BLaER1 (cell line): ENCODE data around the gene SRI.

Experiments used
- H3K27ac ChIP-seq: shearing (Covaris generic); formaldehyde crosslinking; 2 replicates; pipeline ENCODE4 v1.8.1; 2022
- H3K27me3 ChIP-seq: shearing (Covaris generic); formaldehyde crosslinking; 2 replicates; pipeline ENCODE4 v1.8.1; 2022
- H3K36me3 ChIP-seq: shearing (Covaris generic); formaldehyde crosslinking; 2 replicates; pipeline ENCODE4 v1.8.1; 2022
- H3K4me1 ChIP-seq: shearing (Covaris generic); formaldehyde crosslinking; 2 replicates; pipeline ENCODE4 v1.8.1; 2022
- H3K4me2 ChIP-seq: shearing (Covaris generic); formaldehyde crosslinking; 2 replicates; pipeline ENCODE4 v1.8.1; 2022
- H3K4me3 ChIP-seq: shearing (Covaris generic); formaldehyde crosslinking; 2 replicates; pipeline ENCODE4 v1.8.1; 2022
- H3K9ac ChIP-seq: shearing (Covaris generic); formaldehyde crosslinking; 2 replicates; pipeline ENCODE4 v1.8.1; 2022
- H3K9me3 ChIP-seq: shearing (Covaris generic); formaldehyde crosslinking; 2 replicates; pipeline ENCODE4 v1.8.1; 2022
- H4K20me1 ChIP-seq: shearing (Covaris generic); formaldehyde crosslinking; 2 replicates; pipeline ENCODE4 v1.8.1; 2022
- Cebpa-rat ChIP-seq: shearing (Covaris generic); IDR thresholded peaks from 2 replicates; pipeline ENCODE4 v1.8.1; 2022

Gene SRI

DNA sequence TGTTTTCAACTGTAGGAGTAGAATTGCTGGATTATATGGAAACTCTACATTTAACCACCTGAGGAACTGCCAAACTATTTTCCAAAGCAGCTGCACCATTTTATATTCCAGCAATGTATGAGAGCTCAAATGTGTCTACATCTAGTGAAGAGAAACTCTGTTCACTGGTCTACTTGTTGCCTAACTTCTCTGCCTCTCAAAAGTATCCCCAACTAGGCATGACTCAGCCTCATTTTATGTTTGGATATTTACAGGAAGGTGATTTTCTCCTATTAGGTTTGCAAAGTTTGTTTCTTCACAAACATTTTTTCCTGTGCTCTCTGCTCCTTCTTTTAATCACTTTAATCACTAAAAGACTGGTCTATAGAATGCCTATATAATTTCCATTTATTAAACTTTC lies 37.1 kb upstream of the SRI start:
- Histone ChIP-seq H3K36me3 (no peaks in the 10 kb centered on the region), H3K4me3 (no peak overlapping the region), H3K4me1 (no peaks in the 10 kb centered on the region), H3K9ac (no peak overlapping the region), H3K4me2 (no peak overlapping the region), H4K20me1 (no peaks in the 10 kb centered on the region), H3K27ac (no peak overlapping the region), H3K27me3 (no peaks in the 10 kb centered on the region), H3K9me3 (peaks cover 20% of the 10 kb centered on the region)
- no peak for TF ChIP-seq Cebpa-rat

DNA sequence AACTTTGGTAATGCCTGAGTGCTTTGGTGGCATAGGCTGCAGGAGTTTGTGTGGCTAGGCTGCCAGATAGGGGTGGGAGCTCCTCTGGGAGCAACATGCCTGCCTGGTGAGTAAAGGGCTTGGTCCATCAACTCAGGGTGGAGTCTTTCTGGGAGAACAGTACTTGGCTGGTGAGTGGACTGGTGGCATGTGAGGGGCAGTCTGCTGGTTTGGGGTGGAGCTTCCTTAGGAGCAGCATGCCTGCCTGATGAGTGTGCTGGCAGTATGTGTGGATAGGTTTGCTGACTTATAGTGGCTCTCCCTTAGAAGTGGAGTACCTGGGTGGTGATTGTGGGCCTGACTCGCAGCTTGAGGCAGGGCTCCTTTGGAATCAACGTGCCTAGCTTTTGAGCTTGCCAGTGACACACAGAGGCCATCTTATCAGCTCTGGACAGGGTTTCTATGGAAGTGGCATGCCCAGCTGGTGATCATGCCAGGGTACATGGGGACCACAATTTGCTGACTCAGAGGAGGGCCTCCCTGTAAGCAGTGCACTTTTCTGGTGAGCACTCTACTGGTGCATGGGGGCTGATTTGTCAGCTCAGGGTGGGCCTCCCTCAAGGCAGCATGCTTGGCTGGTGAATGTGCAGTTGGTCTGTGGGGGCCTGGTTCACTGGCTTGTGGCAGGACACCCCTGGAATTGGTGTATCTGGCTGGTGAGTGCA lies 35.0 kb upstream of the SRI start:
- no peak overlapping the region for H3K4me2 ChIP-seq
- no peaks in the 10 kb centered on the region for H3K36me3 ChIP-seq
- peaks cover 20% of the 10 kb centered on the region for H3K9me3 ChIP-seq
- H3K4me3 ChIP-seq: no peak overlapping the region
- no peaks in the 10 kb centered on the region for H3K4me1 ChIP-seq
- no peak for TF ChIP-seq Cebpa-rat
- no peak overlapping the region for H3K27ac ChIP-seq
- H4K20me1 ChIP-seq: no peaks in the 10 kb centered on the region
- H3K27me3 ChIP-seq: no peaks in the 10 kb centered on the region
- no peak overlapping the region for H3K9ac ChIP-seq

DNA sequence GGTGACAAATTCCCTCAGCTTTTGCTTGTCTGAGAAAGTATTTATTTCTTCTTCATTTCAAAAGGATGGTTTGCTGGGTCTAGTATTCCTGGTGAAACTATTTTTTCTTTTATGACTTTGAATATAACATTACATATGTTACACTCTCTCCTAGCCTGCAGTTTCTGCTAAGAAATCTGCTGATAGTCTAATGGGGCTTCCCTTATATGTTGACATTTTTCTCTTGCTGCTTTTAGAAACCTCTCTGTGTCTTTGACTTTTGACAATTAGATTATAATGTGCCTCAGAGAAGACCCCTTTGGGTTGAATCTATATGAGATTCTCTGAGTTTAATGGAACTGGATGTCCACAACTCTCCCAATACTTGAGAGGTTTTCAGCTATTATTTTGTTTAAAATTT lies 33.8 kb upstream of the SRI start:
- no peak overlapping the region for H3K27ac ChIP-seq
- TF ChIP-seq Cebpa-rat: no peak
- no peak overlapping the region for H3K4me3 ChIP-seq
- H3K4me1 ChIP-seq: no peaks in the 10 kb centered on the region
- no peak overlapping the region for H3K9ac ChIP-seq
- peaks cover 20% of the 10 kb centered on the region for H3K9me3 ChIP-seq
- no peaks in the 10 kb centered on the region for H3K27me3 ChIP-seq
- no peak overlapping the region for H3K4me2 ChIP-seq
- H4K20me1 ChIP-seq: no peaks in the 10 kb centered on the region
- H3K36me3 ChIP-seq: no peaks in the 10 kb centered on the region

DNA sequence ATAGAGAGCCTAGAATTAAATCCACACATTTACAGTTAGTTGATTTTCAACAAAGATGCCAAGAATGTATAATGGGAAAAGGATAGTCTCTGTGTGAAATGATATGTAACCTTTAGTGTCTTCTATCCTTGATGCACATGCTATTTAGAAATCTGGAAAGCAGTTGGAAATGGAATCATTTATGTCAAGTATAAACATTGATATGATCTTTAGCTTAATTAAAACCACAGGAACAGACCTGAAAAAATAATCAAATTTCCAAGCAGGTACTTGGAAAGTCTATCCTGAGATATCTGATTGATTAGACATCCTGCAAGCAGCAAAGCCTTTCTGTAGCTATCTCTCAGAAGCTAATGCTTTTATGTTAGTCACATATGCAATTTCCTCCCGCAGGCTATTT lies 24.4 kb upstream of the SRI start:
- no peaks in the 10 kb centered on the region for H3K36me3 ChIP-seq
- H3K27ac ChIP-seq: no peak overlapping the region
- no peaks in the 10 kb centered on the region for H4K20me1 ChIP-seq

DNA sequence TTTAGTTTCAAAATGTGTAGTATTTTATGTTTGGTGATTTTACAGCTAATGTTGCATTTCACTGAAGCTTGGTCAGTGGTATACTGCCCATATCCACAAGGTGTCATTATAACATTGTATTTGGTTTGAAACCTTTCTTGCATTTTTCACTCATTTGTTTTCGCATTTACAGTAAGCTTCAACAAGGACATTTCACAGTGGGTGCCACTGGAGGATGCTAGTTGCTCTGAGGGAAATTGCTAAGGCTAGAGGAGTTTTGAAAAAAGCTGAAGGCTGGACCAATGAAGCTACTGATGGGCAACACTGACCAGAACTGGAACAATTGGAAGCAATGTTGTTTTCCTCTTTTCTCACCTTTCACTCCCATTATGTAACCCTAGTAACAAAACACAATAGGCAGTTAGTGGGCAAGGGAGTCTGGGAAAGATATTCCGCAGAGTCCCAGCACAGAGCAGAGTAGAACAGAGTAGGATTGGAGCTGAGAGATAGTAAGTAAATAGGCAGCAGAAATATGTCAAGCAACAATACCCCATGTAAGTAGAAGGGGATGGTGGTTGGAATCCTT lies 23.6 kb upstream of the SRI start:
- no peaks in the 10 kb centered on the region for H3K36me3 ChIP-seq
- H3K27me3 ChIP-seq: no peaks in the 10 kb centered on the region
- H3K9ac ChIP-seq: no peak overlapping the region
- H3K9me3 ChIP-seq: no peaks in the 10 kb centered on the region
- no peaks in the 10 kb centered on the region for H4K20me1 ChIP-seq
- H3K27ac ChIP-seq: no peak overlapping the region
- TF ChIP-seq Cebpa-rat: no peak
- H3K4me3 ChIP-seq: no peak overlapping the region
- H3K4me2 ChIP-seq: no peak overlapping the region
- H3K4me1 ChIP-seq: no peaks in the 10 kb centered on the region

More for the DNA sequence above, 24.4 kb upstream of the SRI start:
- Histone ChIP-seq H3K4me2 (no peak overlapping the region), H3K27me3 (no peaks in the 10 kb centered on the region), H3K4me1 (no peaks in the 10 kb centered on the region), H3K4me3 (no peak overlapping the region), H3K9ac (no peak overlapping the region), H3K9me3 (no peaks in the 10 kb centered on the region)
- TF ChIP-seq Cebpa-rat: no peak

DNA sequence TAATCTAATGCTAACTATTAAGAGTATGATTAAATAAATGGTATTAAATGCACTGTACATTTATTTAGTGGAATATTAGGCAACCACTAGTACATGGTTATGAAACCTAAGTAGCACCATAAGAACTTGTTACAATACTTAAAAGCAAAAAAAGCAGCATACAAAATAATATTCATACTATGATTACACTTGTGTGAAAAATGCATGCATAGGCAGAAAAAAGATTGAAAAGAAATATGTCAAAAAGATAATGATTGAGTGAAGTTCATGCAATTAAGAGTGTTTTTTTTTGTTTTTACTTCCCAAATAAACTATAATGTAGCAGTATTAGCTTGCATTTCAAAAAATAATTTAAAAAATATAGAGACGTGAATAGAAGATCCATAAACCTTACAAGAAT lies 20.0 kb upstream of the SRI start:
- no peak for TF ChIP-seq Cebpa-rat
- no peaks in the 10 kb centered on the region for H3K36me3 ChIP-seq
- no peaks in the 10 kb centered on the region for H4K20me1 ChIP-seq
- H3K4me2 ChIP-seq: no peak overlapping the region
- no peaks in the 10 kb centered on the region for H3K9me3 ChIP-seq
- H3K4me1 ChIP-seq: 0 out of 2 replicates have a peak, but pooled peaks cover 4% of the 10 kb centered on the region
- no peaks in the 10 kb centered on the region for H3K27me3 ChIP-seq
- no peak overlapping the region for H3K9ac ChIP-seq
- H3K4me3 ChIP-seq: no peak overlapping the region
- no peak overlapping the region for H3K27ac ChIP-seq

DNA sequence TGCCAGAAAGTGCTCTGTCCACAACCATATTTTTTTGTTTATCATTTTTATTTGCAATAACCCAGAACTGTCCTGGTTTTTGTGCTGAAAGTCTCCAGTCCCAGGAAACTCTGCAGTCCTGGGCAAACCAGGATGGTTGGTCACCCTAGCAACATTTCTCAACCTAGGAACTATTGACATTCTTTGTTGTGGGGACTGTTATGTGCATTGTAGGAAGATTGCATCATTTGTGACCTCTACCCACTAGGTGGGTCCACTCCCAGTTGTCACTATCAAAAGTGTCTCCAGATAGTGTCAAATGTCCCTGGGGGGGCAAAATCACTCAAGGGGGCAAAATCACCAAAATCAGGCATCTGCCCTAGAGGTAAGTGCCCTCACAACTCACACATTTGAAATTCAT lies 14.0 kb upstream of the SRI start:
- H3K9me3 ChIP-seq: no peaks in the 10 kb centered on the region
- no peak overlapping the region for H3K4me2 ChIP-seq
- no peak overlapping the region for H3K9ac ChIP-seq
- H3K4me1 ChIP-seq: peaks cover 15% of the 10 kb centered on the region; the same call in 1 of the 2 replicates
- H3K36me3 ChIP-seq: no peaks in the 10 kb centered on the region
- H3K27me3 ChIP-seq: no peaks in the 10 kb centered on the region
- H4K20me1 ChIP-seq: no peaks in the 10 kb centered on the region
- H3K4me3 ChIP-seq: no peak overlapping the region
- TF ChIP-seq Cebpa-rat: no peak
- H3K27ac ChIP-seq: no peak overlapping the region

DNA sequence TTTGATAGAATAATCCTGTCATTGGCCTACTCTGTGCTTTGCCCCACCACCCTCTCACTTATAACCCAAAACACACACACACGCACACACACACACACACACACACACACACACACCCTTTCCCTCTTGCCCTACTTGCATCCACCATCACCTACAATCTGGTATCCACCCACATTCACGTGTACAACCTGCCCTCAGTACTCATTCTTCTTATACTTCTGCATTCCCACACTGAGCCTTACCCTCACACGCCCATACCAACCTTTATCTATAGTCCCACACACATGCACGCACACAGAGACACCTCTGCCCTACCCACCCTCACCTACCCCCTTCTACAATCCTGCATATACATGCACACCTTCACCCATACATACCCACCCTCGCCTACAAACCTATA lies 10.8 kb upstream of the SRI start:
- peaks cover 11% of the 10 kb centered on the region; the same call in 1 of the 2 replicates for H3K4me1 ChIP-seq
- no peaks in the 10 kb centered on the region for H4K20me1 ChIP-seq
- H3K27ac ChIP-seq: no peak overlapping the region
- H3K9me3 ChIP-seq: peaks cover 4% of the 10 kb centered on the region; the same call in 1 of the 2 replicates
- H3K36me3 ChIP-seq: no peaks in the 10 kb centered on the region
- H3K4me3 ChIP-seq: no peak overlapping the region
- no peak for TF ChIP-seq Cebpa-rat
- no peak overlapping the region for H3K4me2 ChIP-seq
- no peaks in the 10 kb centered on the region for H3K27me3 ChIP-seq
- no peak overlapping the region for H3K9ac ChIP-seq

DNA sequence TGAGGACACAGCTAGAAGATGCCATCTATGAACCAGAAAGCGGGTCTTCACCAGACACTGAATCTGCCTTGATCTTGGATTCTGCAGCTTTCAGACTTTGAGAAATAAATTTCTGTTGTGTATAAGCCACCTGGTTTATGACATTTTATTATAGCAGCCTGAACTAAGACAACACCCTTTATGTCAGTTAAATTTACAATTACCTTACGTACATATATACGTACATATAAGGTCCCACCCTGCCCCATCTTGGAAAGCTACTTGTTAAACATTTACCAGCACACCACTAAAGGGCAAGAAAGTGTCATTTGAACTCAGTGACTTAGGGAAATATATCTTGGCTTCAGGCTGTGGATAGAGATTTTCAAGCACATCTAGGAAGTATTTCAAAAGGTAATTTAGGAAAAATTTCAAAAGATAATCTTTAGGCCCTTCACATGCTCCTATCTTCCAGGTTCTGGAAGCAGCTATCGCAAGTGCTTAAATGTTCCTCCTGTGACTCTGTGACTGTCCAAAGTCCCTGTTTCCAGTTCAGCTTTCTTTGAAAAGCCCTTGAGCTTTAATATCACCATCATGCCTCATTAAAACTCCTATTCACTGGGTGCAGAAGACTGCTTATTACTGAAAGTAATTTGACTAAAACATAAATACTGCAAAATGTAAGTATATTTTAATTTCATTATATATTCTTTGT lies 9.6 kb upstream of the SRI start:
- H3K4me1 ChIP-seq: peaks cover 11% of the 10 kb centered on the region; the same call in 1 of the 2 replicates
- no peak overlapping the region for H3K4me3 ChIP-seq
- no peak overlapping the region for H3K9ac ChIP-seq
- no peak for TF ChIP-seq Cebpa-rat
- H4K20me1 ChIP-seq: no peaks in the 10 kb centered on the region
- no peaks in the 10 kb centered on the region for H3K27me3 ChIP-seq
- H3K4me2 ChIP-seq: no peak overlapping the region
- no peaks in the 10 kb centered on the region for H3K36me3 ChIP-seq
- H3K9me3 ChIP-seq: peaks cover 4% of the 10 kb centered on the region; the same call in 1 of the 2 replicates
- no peak overlapping the region for H3K27ac ChIP-seq

DNA sequence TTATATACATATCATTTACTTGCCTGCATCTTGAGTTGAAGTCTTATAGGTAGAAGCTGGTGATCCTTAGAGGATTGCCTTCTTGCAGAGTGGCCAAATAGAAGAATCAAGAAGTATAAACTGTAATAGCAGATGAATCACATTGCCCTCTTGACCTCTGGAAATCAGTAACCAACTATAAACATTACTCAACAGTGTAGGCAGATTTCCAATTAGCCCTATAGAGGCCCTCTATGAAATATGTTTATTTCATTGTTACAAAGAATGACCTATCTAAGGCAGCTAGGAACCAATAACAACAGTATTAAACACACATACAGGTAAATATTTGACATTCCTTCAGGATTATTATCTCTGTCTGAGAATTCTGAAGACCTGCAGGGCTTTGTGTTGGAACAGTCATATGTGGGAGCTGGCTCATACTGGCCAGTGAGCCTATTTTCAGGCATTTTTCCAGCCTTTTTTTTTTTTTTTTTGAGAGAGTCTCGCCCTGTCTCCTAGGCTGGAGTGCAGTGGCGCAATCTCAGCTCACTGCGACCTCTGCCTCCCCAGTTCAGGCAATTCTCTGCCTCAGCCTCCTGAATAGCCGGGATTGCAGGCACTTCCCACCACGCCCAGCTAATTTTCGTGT lies 7.2 kb upstream of the SRI start:
- Histone ChIP-seq H3K9ac (no peak overlapping the region), H3K27me3 (no peaks in the 10 kb centered on the region), H3K4me3 (no peak overlapping the region), H3K4me1 (peaks cover 10% of the 10 kb centered on the region; the same call in 1 of the 2 replicates), H4K20me1 (no peaks in the 10 kb centered on the region), H3K9me3 (peaks cover 4% of the 10 kb centered on the region; the same call in 1 of the 2 replicates), H3K36me3 (no peaks in the 10 kb centered on the region), H3K4me2 (no peak overlapping the region), H3K27ac (no peak overlapping the region)
- TF ChIP-seq Cebpa-rat: no peak
